ENCODE results near the gene FBXW11.
"Not testable (repeated sequence)": the region's sequence is repeated elsewhere in the genome, so short reads cannot be mapped to it uniquely, and the experiment has no call there.

Gene FBXW11

DNA sequence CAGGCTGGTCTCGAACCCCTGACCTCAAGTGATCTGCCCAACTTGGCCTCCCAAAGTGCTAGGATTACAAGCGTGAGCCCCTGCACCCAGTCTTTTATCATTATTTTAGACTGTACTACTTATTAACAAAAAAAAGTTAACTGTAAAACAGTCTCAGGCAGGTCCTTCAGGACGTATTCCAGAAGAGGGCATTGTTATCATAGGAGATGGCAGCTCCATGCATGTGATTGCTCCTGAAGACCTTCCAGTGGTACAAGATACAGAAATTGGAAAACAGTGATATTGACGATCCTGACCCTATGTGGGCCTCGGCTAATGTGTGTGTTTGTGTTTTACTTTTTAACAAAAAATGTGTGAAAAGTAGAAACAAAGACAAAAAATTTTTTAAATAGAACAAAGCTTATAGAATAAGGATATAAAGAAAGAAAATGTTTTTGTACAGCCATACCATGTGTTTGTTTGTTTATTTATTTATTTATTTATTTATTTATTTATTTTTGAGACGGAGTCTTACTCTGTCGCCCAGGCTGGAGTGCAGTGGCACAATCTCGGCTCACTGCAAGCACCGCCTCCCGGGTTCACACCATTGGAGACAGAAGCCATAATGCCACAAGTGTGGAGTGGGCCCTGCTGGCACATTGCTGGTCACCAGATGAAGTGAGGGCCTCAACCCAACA, 13.8 kb upstream of the FBXW11 start:
- DNase-seq (ENCODE audit: extremely low read depth in 1 of 2, low read depth in 1 of 2): not testable (repeated sequence)

DNA sequence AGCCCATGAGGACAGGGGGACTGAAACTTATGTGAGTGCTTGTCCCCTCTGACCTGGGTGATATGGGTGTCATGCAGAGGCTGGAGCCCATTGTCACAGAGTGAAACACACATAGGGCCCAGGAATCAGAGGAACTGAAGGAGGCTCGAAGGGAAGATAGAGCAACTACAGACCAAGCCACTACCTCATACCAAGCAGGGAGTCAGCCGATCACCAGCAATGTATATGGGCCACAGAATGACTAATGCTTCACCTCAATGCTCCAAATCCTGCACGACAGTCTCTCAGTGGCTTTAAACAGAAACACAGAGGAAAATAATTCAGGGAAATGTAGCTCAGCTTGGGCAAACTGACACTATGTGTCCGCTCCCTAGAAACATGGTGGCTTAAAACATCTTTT, 8.9 kb upstream of the FBXW11 start:
- DNase-seq (ENCODE audit: extremely low read depth in 1 of 2, low read depth in 1 of 2): no peak

DNA sequence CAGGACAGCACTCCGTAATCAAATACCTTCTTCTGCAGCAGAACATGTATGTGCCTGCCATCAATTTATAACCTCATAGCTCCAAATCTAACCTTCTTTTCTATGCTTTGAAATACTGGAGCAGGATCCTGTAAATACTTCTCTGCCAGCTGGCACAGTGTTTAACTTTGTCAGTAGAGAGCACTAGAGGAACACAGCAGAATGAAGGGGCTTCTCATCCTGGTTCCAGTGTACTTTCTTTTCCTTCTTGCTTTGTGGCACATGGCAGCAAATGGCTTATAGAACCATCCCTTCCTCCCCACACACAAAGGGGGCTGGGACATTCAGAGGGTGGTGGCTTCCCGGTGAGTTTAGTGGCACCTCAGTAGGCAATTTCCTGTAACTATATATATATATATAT, 3.8 kb upstream of the FBXW11 start:
- no peak for DNase-seq (ENCODE audit: extremely low read depth in 1 of 2, low read depth in 1 of 2)

DNA sequence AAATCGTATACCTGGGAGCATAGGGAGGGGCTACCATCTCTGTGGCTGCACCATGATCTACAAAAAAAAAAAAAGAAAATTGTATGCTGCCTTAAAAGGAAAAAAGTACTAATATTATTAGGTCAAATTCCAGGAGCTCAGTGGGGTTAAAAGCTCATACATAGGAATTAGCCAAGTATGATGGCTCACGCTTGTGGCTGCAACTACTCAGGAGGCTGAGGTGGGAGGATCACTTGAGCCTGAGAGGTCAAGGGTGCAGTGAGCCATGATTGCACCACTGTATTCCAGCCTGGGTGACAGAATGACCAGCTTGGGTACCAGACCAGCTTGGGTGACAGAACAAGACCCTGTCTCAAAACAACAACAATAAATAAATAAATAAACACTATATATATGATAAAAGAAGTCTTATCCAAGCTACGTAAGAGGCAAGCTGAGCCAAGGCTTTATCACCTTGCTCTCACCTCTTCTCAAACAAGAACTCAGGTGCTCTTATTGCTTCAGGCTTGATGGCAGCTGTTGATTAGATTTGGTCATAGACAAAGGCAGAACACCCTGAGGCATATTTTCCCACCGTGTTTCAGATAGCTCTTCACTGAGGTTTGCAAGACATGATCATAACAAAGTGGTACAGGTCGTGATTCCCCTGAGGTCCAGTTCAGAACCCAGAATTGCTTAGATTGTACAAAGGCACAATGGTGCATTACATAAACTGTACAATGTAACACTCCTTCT, 3.3 kb upstream of the FBXW11 start:
- no peak for DNase-seq (ENCODE audit: extremely low read depth in 1 of 2, low read depth in 1 of 2)

DNA sequence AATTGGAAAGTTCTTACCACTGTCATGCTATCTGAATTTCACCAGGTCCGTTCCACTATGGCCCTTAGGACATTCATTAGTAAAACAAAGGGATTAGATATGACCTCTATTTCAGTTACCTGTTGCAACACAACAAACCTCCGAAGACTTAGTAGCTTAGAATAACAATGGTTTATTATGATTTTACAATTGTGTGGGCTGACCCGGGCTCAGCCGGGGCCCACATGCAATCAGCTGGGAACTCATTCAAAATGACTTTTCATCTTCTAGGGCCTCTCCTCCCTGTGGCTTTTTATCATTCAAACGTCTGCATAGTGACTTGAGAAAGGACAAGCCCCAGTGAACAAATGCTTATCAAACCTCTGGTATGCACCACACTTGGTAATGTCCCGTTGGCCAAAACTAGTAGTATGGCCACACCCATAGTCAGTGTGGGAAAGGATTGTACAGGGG, 2.3 kb upstream of the FBXW11 start:
- no peak for DNase-seq (ENCODE audit: extremely low read depth in 1 of 2, low read depth in 1 of 2)

DNA sequence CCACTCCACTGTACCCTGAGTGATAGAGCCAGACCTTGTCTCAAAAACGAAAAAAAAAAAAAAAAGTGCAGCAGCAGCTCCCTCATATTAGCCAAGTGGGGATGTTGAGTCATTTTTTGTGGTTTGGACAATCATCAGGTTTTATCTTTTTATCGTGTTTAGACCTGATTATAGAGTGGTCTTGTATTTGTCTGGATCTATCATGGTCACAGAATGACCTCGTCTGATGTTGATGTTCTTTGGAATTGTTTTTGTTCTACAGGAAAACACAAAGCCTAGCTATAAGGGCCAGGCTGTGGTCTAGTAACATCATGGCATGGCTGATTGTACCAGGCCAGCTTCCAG, 1.6 kb upstream of the FBXW11 start:
- DNase-seq (ENCODE audit: extremely low read depth in 1 of 2, low read depth in 1 of 2): no peak

DNA sequence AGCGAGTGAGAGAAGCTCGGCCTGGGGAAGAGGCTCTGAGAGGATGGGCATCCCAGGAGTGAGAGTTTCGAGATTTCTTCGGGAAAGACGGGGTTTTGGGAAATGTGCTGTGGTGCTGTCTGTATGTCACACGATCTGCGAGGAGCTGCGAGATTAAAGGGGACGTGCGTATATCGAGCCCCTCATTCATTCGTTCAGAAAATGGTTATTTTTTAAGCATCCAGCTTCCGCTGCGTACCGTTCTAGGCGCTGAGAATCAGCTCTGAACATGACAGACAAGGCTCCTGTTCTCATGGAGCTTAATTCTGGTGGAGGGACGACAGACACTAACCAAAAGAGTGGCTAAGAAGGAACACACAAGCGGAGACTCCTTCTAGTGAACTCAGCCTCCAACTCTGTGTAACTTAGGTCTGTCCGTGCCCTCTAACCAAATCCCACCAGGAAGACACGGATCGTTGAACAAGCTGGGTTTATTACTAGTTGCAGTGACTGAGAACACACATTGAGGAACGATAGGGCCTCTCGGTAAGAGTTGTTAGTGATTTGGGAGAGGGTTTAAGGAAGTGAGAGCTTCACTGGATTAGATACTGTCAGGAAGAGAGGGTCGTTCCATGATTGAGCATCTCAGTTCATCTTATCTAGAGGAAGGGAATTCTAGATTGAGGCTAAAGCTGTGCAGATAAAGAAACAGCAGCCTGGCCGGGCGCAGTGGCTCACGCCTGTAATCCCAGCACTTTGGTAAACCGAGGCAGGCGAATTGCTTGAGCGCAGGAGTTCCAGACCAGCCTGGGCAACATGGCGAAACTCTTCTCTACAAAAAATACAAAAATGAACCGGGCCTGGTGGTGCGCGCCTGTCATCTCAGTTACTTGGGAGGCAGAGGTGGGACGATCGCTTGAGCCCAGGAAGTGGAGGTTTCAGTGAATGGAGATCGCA, 1.0 kb upstream of the FBXW11 start:
- no peak for DNase-seq (ENCODE audit: extremely low read depth in 1 of 2, low read depth in 1 of 2)

DNA sequence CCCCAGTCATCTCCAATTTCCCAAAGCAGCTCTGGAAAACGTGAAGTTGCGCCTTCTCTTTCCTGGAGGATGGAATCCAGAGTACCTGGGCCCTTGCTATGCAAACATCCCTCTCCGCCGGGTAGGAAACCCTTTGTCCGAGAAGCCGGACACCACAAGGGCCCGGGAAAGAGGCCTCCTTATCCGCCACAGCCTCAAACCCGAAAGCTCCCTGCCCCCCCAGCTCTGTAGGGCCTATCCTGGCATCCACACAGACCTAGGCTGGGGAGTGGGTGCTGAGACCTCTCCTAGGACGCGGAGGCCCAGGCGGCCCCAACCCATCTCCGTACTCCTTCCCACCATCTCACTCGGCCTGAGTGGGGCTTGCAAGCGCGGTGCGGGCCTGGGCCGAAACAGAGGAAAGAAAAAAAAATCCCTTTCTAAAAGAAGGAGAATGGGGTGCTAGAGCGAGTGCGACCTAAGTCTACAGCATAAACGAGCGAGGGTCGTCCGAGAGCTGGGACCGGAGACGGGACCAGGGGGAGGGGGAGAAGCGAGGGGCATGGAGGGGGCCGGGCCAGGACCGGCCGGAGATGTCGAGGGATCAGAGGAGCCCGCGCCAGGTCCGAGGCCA, 624 bp downstream of the FBXW11 start:
- DNase-seq (ENCODE audit: extremely low read depth in 1 of 2, low read depth in 1 of 2): no peak

DNA sequence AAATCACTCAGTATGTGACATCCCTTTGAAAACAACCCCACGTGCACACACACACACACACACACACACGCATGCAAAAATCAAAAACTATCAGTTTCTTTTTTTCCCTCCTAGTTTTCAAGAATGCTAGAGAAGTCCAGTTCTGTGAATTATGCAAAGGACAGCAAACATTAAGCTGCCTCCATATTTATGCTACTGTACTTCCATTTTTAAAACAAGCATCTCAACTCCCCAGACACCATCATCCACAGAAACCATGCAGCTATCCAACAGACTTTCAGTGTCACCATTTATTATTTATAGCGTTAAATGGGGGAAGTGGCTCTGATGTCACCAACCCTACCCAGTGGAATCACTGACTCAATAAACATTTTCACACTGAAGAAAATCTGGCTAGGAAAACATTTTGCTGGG, 1.6 kb downstream of the FBXW11 start:
- DNase-seq (ENCODE audit: extremely low read depth in 1 of 2, low read depth in 1 of 2): no peak

DNA sequence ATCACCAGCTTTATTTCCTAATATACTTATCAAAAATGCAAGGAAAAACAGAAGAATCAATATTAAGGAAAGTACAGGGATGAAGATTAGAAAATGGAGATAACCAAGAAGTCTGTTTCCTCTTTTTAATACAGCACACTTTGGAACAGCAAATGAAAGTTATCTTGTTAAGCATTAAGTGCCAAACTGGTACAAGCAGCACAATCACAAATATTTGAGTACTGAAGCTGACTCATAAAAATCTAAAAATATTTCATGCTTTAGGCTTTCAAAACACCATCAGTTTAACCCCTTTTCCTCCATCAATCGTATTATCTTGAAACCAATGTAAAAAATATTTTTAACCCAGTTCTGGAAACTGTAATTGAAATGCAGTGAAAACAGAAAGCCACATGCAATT, 2.7 kb downstream of the FBXW11 start:
- no peak for DNase-seq (ENCODE audit: extremely low read depth in 1 of 2, low read depth in 1 of 2)

DNA sequence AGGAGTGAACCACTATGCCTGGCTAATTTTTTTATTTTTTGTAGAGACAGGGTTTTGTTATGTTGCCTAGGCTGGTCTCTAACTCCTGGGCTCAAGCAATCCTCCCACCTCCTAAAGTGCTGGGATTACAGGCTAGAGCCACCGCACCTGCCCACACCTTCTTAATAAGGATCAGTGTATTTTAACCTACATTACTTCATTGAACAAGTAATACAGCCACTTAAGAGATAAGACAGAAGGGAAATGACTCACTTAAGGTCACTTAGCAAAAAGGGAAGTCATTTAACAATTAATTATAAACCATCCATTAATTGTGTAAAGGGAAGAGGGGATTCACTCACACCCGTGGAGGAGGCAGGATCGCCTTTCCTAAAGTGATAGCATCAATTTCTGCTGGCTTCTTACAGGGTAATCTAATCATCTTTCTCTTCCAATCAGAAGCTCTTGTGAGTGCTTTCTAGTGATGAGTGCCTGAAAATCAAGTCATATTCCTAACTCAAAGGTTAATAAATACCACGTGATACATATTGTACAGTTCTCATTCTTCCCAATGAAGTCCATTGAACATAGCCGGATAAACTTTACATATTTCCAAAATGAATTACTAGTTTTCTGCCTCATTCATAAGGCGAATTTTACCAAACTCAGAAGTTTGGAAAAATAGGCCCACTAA, 3.5 kb downstream of the FBXW11 start:
- no peak for DNase-seq (ENCODE audit: extremely low read depth in 1 of 2, low read depth in 1 of 2)

DNA sequence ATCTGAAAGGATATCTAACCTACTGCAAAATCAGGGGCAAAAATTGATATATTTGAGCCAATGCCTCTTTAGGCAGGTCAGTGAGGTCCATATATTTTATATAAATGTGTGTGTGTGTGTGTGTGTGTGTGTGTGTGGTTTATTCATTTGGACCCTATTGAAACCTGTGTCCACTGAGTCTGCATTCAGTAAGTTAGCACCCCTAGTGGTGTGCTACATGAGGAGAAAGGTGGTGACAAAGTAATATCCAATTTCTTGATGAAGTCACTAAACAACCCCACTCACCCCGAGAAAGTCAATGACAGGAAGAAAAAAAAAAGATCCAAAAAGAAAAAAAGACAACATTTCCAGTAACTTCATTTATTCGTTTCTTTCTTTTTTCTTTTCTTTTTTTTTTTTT, 4.1 kb downstream of the FBXW11 start:
- no peak for DNase-seq (ENCODE audit: extremely low read depth in 1 of 2, low read depth in 1 of 2)

DNA sequence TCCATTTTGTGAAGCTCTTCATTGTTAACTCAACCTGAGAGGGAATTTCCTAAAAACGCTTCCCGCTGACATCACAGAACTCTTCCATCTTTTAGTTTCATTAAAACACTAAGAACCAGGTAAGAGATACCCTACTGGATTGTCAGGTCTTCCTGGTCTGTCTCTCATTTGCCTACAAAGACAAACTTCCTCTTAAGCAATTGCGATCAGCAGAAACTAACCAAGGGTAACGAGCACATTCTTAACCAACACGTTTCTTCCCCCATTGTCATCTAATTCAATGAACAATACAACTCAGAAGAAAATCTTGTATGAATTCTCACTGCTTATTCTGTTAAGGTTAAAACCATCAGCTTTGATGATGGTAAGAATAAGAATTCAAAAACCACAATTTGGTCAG, 6.6 kb downstream of the FBXW11 start:
- no peak for DNase-seq (ENCODE audit: extremely low read depth in 1 of 2, low read depth in 1 of 2)

DNA sequence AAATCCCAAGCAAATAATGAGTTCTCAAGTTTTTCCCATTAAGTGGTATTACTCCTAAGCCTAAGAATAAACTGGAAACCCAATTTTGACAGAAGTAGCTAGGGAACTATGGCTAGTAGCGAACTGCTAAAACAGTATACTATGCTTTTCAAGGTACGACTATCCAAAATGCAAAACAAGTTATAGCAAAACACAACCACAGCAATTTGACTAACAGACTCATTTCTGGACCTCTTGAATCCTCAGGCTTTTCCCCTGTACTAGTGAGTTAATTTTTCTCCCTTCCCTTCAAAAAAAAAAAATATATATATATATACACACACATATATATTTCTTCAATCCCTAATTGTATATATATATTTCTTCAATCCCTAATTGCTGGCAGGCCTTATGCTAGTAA, 7.3 kb downstream of the FBXW11 start:
- DNase-seq (ENCODE audit: extremely low read depth in 1 of 2, low read depth in 1 of 2): no peak

DNA sequence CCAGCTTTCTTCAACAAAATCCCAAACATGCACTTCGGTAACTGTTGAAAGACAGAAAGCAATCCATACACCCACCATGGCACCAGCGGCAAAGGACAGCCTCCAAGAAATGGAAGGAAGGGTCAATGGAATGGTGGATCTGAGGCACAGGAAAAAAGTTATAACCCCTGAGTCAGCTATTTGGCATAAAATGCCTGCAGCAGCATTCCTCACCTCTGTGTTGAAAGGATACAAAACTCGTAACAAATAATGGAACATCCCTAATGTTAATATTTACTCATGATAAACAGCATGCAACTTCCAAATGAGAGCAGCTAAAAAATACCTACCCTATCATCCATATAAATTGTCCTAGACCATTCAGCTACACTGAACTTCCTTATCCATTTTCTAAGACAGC, 9.4 kb downstream of the FBXW11 start:
- DNase-seq (ENCODE audit: extremely low read depth in 1 of 2, low read depth in 1 of 2): no peak

DNA sequence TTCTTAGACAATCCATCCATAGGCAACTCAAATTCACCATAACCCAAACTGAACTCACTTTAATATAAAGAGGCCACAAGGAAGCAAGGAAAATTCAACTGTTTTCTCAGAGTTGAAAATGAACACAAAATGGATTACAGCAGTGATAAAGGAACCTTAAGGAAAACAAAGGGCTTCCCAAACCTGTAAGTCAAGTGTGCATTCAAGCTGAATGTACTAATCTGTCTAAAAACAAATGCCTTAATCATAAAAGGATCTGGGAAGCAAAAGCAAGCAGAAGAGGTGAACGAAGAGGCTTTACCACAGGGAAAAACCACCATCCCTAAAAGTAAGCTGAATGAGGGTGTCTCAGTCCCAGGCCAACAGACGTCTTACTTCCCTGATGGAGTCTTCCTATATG, 13.6 kb downstream of the FBXW11 start:
- no peak for DNase-seq (ENCODE audit: extremely low read depth in 1 of 2, low read depth in 1 of 2)

DNA sequence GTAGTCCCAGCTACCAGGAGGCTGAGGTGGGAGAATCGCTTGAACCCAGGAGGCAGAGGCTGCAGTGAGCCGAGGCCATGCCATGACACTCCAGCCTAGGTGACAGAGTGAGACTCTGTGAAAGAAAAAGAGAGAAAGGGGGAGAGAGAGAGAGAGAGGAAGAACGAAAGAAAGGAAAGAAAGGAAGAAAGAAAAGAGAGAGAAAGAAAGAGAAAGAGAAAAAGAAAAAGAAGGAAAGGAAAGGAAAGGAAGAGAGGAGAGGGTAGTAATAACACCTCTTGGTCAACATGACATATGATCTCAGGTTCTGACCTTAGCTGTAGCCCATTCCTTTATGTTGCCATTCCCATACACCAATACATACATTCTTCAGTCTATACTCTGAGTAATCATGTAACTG, 14.1 kb downstream of the FBXW11 start:
- no peak for DNase-seq (ENCODE audit: extremely low read depth in 1 of 2, low read depth in 1 of 2)

DNA sequence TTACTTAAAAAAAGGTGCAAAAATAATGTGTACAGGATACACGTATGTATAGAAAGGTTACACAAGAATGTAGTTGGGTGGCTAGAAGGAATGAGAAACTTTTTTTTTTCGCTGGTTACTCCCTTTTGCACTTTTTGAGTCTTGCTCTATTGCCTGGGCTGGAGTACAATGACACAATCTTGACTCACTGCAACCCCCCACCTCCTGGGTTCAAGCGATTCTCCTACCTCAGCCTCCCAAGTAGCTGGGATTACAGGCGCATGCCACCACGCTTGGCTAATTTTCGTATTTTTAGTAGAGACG, 15.8 kb downstream of the FBXW11 start:
- DNase-seq (ENCODE audit: extremely low read depth in 1 of 2, low read depth in 1 of 2): no peak

DNA sequence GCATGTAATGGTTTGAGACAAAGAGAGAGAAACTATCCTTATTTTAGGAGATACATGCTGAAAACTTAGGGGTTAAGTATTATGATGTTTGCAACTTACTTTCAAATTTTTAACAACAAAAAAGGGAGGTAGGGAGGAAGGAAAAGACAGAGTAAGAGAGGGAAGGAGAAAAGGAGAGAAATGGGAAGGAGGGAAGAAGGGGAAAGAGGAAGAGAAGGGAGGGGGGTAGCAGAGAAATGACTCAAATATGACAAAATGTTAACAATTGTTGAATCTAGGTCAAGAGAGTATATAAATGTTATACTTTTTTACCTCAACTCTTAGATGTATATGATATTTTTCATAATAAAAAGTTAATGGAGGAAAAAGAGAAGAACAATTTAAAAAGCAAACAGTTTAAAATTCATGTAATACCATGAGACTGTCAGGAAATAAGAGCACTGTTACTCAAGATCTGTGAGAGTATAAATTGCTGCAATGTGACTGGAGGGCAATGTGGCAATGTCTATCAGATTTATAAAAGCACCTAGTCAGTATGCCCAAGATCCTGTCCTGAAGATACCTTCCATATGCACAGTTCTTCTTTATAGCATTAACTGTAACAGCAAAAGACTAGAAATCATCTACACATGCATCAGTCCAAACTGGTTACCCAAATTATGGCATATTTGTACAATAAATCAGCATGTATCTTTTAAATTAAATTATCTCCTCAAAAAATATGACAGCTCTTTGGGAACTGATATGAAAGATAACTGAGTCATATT, 16.3 kb downstream of the FBXW11 start:
- no peak for DNase-seq (ENCODE audit: extremely low read depth in 1 of 2, low read depth in 1 of 2)

DNA sequence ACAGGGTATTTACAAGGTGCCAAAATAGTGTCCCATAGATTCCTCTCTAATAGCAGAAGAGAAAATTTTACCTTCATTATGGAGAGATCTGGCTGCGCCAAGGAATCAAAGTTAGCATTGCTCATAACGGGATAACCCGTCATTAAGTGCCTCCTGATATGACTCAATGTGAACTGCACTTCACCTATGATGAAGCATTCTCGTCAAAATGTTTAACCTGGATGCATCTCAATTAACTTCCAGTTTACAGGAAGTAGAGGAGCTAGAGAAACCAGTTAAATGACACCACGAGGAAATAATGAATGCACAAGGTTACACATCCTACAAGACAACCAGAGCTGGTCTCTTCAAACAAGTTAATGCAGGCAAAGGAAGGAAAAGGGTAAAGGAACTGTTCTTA, 17.2 kb downstream of the FBXW11 start:
- no peak for DNase-seq (ENCODE audit: extremely low read depth in 1 of 2, low read depth in 1 of 2)
